NT2/D1 (cell line): ENCODE results near the gene LRRC73.
A peak's percentile ranks its signal among the peaks of the same experiment; 100 is the strongest.
"Not testable (repeated sequence)": the region's sequence is repeated elsewhere in the genome, so short reads cannot be mapped to it uniquely, and the experiment has no call there.

ENCODE experiments used
- DNase-seq: peaks from one replicate; pipeline ENCODE4 v3.0.0-alpha.2; 2011; ENCODE audit warnings: low read depth, low spot score
- H3K27me3 ChIP-seq: 2 replicates; pipeline ENCODE4 v1.6.0; 2011; ENCODE audit warnings: mild to moderate bottlenecking; ENCODE audit not compliant: insufficient read length, insufficient read depth
- H3K36me3 ChIP-seq: 2 replicates; pipeline ENCODE4 v1.6.1; 2011; ENCODE audit warnings: mild to moderate bottlenecking, low read length, mixed read lengths; ENCODE audit not compliant: insufficient read depth, insufficient read length
- H3K4me1 ChIP-seq: 2 replicates; pipeline ENCODE4 v1.5.1; 2011; ENCODE audit not compliant: insufficient read depth, insufficient read length
- H3K4me3 ChIP-seq: 2 replicates; pipeline ENCODE4 v1.5.1; 2011; ENCODE audit warnings: low read depth; ENCODE audit not compliant: insufficient read length
- H3K9ac ChIP-seq: 2 replicates; pipeline ENCODE4 v1.6.0; 2011; ENCODE audit warnings: low read depth; ENCODE audit not compliant: insufficient read length
- H3K9me3 ChIP-seq: 2 replicates; pipeline ENCODE4 v1.5.1; 2011; ENCODE audit warnings: mild to moderate bottlenecking, low read length; ENCODE audit not compliant: insufficient read depth
- SUZ12 ChIP-seq: IDR thresholded peaks from 2 replicates; pipeline ENCODE4 v1.6.1; 2011; ENCODE audit not compliant: insufficient read length, insufficient read depth; ENCODE audit errors: extremely low read depth
- YY1 ChIP-seq: IDR thresholded peaks from 2 replicates; pipeline ENCODE4 v1.6.1; 2011; ENCODE audit not compliant: insufficient read length, insufficient read depth
- ZNF274 ChIP-seq: IDR thresholded peaks from 2 replicates; pipeline ENCODE4 v1.6.1; 2011; ENCODE audit warnings: mild to moderate bottlenecking, low read depth, low read length

The LRRC73 gene

DNA sequence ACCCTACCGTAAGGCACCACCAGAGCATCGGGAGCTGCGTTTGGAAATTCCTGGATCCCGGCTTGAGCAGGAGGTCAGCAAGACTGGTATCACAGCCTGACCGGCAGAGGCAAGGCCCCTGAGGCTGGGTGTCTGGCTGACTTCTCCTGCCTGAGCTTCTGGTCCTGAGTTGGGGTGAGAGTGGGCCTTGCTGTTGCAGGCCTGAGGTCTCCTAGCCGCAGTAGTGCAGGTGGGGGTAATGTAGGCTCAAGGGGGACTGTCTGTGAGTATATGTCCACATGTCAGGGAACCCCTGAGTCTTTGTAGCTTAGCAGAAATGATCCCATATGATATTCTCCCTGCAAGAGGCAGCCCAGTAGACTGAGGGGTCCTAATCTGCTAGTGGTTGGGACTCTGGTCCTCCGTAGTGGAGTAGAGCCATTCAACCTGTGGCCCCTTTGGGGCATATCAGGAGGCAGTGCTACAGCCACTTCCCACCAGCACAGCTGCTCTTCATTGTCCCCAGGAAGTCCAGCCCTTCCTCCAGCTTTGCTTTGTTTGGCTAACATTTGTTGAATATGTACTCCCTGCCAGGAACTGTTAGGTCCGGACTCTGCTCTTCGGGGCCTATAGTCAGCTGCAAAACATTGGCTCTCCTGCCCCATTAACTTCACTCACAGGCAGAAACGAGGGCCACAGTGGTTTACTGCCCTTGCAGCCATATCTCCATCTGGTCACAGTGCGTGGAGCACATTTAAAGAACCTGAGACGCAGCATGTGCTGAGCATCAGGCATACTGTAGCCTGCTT, 10.9 kb downstream of the LRRC73 start:
- peaks cover 67% of the 10 kb centered on the region for H3K36me3 ChIP-seq
- TF ChIP-seq SUZ12 (no peak), YY1 (no peak), ZNF274 (no peak)
- H3K27me3 ChIP-seq = no peaks in the 10 kb centered on the region
- no peak overlapping the region for H3K9ac ChIP-seq
- no peak for DNase-seq
- H3K4me1 ChIP-seq = peaks cover 10% of the 10 kb centered on the region
- H3K9me3 ChIP-seq = no peaks in the 10 kb centered on the region
- H3K4me3 ChIP-seq = no peak overlapping the region

- not testable (repeated sequence) for H3K9ac ChIP-seq
- H3K36me3 ChIP-seq = peaks cover 60% of the 10 kb centered on the region
Observed at GRCh38 chr6:43498291-43498690, 11.9 kb downstream of the LRRC73 start.

GRCh38 chr6:43497689-43498088, 12.5 kb downstream of the LRRC73 start:
- H3K9ac ChIP-seq = no peak overlapping the region
- H3K4me1 ChIP-seq = peaks cover 12% of the 10 kb centered on the region
- no peaks in the 10 kb centered on the region for H3K9me3 ChIP-seq
- H3K36me3 ChIP-seq = peaks cover 54% of the 10 kb centered on the region
- H3K27me3 ChIP-seq = no peaks in the 10 kb centered on the region
- no peak for TF ChIP-seq SUZ12
- no peak overlapping the region for H3K4me3 ChIP-seq
- no peak for DNase-seq

More at GRCh38 chr6:43498291-43498690, 11.9 kb downstream of the LRRC73 start:
- H3K27me3 ChIP-seq, DNase-seq, H3K9me3 ChIP-seq, H3K4me3 ChIP-seq: not testable (repeated sequence)
- H3K4me1 ChIP-seq = peaks cover 11% of the 10 kb centered on the region

- H3K27me3 ChIP-seq = no peaks in the 10 kb centered on the region
- no peaks in the 10 kb centered on the region for H3K9me3 ChIP-seq
- H3K4me3 ChIP-seq = no peak overlapping the region
- TF ChIP-seq ZNF274 (no peak), SUZ12 (no peak), YY1 (no peak)
- no peak for DNase-seq
- peaks cover 48% of the 10 kb centered on the region for H3K36me3 ChIP-seq
- H3K9ac ChIP-seq = peak overlapping the region; percentile 2
- peaks cover 12% of the 10 kb centered on the region for H3K4me1 ChIP-seq
Observed at GRCh38 chr6:43497129-43497396, 13.1 kb downstream of the LRRC73 start.

- DNase-seq = no peak
- H3K9me3 ChIP-seq = no peaks in the 10 kb centered on the region
- H3K36me3 ChIP-seq = peaks cover 43% of the 10 kb centered on the region
- H3K4me3 ChIP-seq = no peak overlapping the region
- H3K9ac ChIP-seq = no peak overlapping the region
- TF ChIP-seq YY1 (no peak), SUZ12 (no peak), ZNF274 (no peak)
- peaks cover 12% of the 10 kb centered on the region for H3K4me1 ChIP-seq
- H3K27me3 ChIP-seq = no peaks in the 10 kb centered on the region
Observed at GRCh38 chr6:43496370-43497128, 13.6 kb downstream of the LRRC73 start.

GRCh38 chr6:43495409-43495941, 14.7 kb downstream of the LRRC73 start:
- H3K9me3 ChIP-seq = no peaks in the 10 kb centered on the region
- peak overlapping the region; percentile 59 for H3K9ac ChIP-seq
- TF ChIP-seq ZNF274 = no peak
- no peak for TF ChIP-seq YY1
- TF ChIP-seq SUZ12 = no peak
- no peak overlapping the region for H3K4me3 ChIP-seq
- peaks cover 35% of the 10 kb centered on the region for H3K36me3 ChIP-seq
- no peak for DNase-seq
- H3K4me1 ChIP-seq = peaks cover 12% of the 10 kb centered on the region
- no peaks in the 10 kb centered on the region for H3K27me3 ChIP-seq

DNA sequence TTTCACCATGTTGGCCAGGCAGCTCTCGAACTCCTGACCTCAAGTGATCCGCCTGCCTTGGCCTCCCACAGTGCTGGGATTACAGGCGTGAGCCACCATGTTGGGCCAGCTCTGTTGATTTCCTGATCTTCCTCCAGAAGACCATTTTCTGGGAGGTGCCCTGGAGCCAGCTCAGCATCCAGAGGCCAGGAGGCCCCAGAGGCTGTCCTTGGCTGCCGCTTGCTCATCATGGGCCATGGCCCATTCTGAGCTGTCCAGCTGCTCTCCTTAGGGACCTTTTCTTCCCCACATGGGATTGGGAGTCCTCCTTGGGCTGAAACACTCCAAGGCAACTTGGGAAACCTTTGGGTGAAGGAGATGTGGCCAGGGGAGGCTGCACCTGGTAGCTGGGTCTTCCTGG, 15.4 kb downstream of the LRRC73 start:
- Histone ChIP-seq H3K9ac (no peak overlapping the region), H3K36me3 (peaks cover 33% of the 10 kb centered on the region), H3K4me1 (peaks cover 14% of the 10 kb centered on the region), H3K9me3 (no peaks in the 10 kb centered on the region), H3K27me3 (no peaks in the 10 kb centered on the region), H3K4me3 (no peak overlapping the region)
- DNase-seq = no peak
- TF ChIP-seq YY1 = no peak
- TF ChIP-seq SUZ12 = no peak
- TF ChIP-seq ZNF274 = no peak
